Smooth muscle cell of the coronary artery (primary cell): ENCODE measurements around the gene WDR47. TPM values are rescaled to one million over a fixed set of nuclear protein-coding genes. Genes with fewer than 3 reads are reported as not detected.

Experiments
- total RNA-seq: library from RNA; depleted of rRNA; stranded (reverse); fragments of >200 nt; gene quantifications from 2 replicates; pipeline ENCODE4 v1.2.3, GENCODE V29; 2014; ENCODE audit warnings: low replicate concordance

Gene WDR47
- total RNA-seq, result 13.3 and 14.6 TPM in 2 replicates

GRCh38 chr1:109041621-109042468 lies at the start of gene WDR47:
Gene WDR47 (minus strand): TSS chr1:109042102. CDS start chr1:109023512, 18,590 bp downstream.

DNA sequence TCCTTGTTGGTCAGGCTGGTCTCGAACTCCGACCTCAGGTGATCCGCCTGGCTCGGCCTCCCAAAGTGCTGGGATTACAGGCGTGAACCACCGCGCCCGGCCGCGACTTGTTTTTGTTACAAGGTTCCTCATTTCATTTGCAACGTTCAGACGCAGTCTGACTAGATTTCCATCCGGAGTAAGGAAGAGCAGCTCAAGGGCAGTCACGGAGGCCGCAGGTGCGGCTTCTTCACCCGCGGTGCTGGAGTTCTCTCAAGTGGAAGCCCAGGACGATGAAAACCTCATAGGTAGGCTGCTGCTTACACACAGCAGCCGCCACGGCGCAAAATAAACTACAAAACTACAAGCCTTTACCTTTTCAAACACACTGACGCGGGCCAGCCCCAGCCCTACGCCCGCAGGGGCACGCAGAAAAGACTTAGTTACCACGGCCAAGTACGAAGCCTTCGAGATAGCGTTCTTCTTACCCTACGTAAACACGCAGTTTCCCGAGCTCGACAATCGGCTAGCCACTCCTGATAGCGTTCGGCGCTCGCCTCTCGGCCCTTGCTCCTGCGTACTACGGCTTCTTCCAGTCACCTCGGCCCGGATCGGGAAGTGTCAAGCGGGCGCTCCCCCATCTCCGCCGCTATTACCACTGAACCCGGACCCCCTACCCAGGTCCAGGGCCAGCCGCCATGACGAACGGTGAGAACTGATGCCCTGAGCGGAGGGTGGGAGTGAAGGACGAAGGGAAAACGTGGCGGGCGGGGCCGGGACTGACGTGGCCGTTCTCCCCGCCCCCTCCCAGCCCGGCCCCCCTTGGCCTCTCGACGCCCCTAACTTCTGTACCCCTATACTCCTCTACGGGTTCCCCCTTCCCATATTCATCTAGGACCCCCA lies 48.5 kb upstream of the WDR47 start, which contains the start of gene TMEM167B:
Gene TMEM167B, plus strand, starts transcription at position 569 of the 882 bp plus-strand sequence. Its CDS starts 109 bp downstream, at position 678.

DNA sequence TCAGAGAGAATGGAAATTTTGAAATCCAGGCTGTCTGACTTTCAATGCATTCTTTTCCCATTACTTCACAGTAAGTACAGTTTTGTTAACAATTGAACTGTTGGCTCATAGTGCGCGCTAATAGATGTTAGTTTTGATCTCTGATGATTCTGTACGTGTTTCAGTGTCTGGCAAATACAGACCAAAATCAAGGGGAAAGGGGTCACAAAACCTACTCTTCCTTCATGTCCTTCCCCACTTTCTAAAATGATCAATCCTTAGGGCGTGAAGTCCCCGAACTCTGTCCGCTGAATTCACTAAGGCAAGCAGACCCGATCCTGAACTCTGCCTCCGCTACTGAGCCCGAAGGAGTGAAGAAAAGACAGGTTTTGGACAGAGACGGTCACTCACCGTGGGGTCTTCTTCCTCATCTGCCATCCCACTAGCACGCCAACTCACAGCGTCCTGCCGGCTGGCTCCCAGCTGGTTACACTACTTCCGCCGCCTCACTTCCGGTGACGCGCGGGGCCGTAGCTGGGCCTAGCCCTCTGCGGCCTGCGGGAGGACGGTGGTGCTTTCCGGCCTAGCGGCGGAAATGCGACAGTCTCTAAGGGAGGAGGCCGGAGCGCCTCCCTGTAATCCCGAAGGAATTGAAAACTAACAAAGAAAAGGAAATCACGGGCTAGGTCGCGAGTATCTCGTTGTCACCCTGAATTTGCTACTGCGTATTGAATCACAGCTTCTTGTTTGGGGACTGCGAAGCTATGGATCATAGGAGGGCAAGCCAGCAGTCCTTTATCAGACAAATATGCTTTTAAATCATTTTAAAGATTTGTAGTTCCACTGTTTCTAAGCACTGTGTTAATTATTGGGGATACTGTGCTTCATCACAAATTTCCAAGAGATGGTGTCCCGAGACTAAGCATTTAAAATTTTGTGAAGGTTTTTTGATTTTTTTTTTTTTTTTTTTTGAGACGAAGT lies 33.9 kb upstream of the WDR47 start, which contains the start of gene TAF13:
Gene TAF13, minus strand, starts transcription at position 473 of the 960 bp plus-strand sequence. Its CDS starts 56 bp downstream, at position 417.

DNA sequence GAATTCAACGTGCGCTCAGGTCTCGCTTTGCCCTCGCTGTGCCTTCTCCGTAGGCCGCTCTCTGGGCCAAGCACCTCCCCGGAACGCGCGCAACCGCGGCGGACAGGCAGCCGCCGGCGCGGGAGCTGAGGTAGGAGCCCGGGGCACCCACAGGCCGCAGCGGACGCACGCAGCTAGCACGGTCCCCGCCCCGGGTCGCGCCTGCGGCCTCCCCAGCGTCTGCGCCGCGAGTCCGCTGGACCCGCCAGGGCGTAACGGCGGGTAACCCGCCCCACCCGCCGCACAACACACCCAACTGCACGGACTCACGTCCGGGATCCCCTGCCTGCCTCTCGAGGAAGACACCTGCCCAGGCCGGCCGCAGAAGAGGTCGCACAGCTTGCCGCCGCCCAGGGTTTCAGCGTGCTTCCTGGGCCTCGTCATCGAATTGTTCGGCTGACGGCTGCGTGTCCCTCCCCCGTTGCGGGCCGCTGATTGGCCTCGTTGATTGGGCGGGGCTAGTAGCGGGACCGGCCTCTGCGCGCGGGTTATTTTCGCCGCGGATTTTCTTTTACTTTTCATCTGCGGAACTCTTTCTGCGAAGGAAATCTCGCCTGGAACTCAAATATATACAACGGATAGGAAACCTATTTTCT lies 78.7 kb downstream of the WDR47 start, which contains the start of gene CLCC1:
Gene CLCC1, minus strand, starts transcription at position 433 of the 635 bp plus-strand sequence. CDS start 13,047 bp downstream, outside the sequence.

Other genes with a start within 250 kb of the WDR47 start
- gene AKNAD1, start 185.0 kb downstream of the WDR47 start, total RNA-seq, result not detected in 2 replicates
- 8.9 and 12.4 TPM in 2 replicates for gene GPSM2, start 165.1 kb downstream of the WDR47 start, total RNA-seq
- 19.0 and 24.1 TPM in 2 replicates for gene CLCC1, start 78.6 kb downstream of the WDR47 start, total RNA-seq
- gene TAF13, start 33.9 kb upstream of the WDR47 start, total RNA-seq, result 45.4 and 105 TPM in 2 replicates
- gene TMEM167B, start 48.7 kb upstream of the WDR47 start, total RNA-seq, result 28.9 and 34.0 TPM in 2 replicates
- 0.23 TPM in 2 replicates for gene ELAPOR1, start 72.0 kb upstream of the WDR47 start, total RNA-seq
- 233 and 296 TPM in 2 replicates for gene SARS1, start 171.8 kb upstream of the WDR47 start, total RNA-seq
- gene CELSR2, start 207.4 kb upstream of the WDR47 start, total RNA-seq, result 0.59 and 1.1 TPM in 2 replicates
- gene PSRC1, start 241.0 kb upstream of the WDR47 start, total RNA-seq, result 2.5 and 4.7 TPM in 2 replicates